ENCODE results near the gene OR56A5.
"Not testable (repeated sequence)": the region's sequence is repeated elsewhere in the genome, so short reads cannot be mapped to it uniquely, and the experiment has no call there.

The OR56A5 gene

DNA sequence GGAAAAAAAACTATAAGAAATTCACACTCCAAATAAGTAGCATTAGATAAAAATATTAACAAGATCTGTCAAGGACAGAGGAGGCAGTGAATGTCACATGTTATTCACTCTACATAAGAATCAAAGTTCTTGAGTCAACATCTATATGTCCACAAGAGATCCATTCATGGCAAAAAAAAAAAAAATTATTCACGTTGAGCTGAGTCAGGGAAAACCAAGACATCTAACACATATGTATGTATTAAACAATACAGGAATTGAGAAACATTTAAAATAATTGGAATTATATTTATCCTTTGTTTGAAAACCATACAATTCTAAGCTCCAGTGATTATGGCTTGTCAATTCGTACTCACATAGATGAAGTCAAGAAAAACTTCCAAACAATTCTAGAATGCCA is 1.3 kb downstream of the OR56A5 start:
- Histone ChIP-seq H3K4me1 (ENCODE audit: insufficient read depth, low read length) (no peaks in the 10 kb centered on the region), H3K9me3 (ENCODE audit: control insufficient read depth, insufficient read depth, low read length) (peaks cover 2% of the 10 kb centered on the region; the same call in 1 of the 2 replicates), H3K9ac (ENCODE audit: low read depth, low read length) (no peak overlapping the region), H3K36me3 (ENCODE audit: insufficient read depth, low read length) (no peaks in the 10 kb centered on the region)

GRCh38 chr11:5960704-5961320 is 7.5 kb downstream of the OR56A5 start:
- H3K36me3 ChIP-seq (ENCODE audit: insufficient read depth, low read length); H3K4me1 ChIP-seq (ENCODE audit: insufficient read depth, low read length); H3K9ac ChIP-seq (ENCODE audit: low read depth, low read length); H3K9me3 ChIP-seq (ENCODE audit: control insufficient read depth, insufficient read depth, low read length): not testable (repeated sequence)

DNA sequence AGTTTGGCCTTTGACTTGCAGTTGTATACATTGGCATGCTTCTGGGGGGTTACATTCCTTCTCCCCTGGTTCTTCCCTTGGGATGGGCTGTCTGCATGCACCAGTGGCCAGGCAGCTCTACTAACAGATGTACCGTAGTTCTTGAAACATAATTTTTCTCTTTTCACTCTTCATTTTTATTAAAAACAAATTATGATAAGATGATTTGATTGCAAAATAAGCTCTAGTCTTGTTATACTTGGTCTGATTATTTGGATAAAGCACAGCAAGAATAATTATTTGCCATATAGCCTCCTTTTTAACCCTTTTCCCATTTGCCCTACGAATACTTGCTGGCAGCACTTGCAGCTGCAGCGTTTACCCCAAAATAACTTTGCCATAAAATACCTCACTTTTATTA is 12.7 kb downstream of the OR56A5 start:
- no peaks in the 10 kb centered on the region for H3K9me3 ChIP-seq (ENCODE audit: control insufficient read depth, insufficient read depth, low read length)

GRCh38 chr11:5941951-5942350 is 26.3 kb downstream of the OR56A5 start, which contains the start of gene OR56A3:
Gene OR56A3, plus strand, starts transcription at chr11:5942251. Its CDS starts 5,096 bp downstream, at chr11:5947347.
- H3K9ac ChIP-seq (ENCODE audit: low read depth, low read length) = no peak within 1 kb of the TSS
- H3K36me3 ChIP-seq (ENCODE audit: insufficient read depth, low read length) = no peaks in the 10 kb centered on the region
- H3K9me3 ChIP-seq (ENCODE audit: control insufficient read depth, insufficient read depth, low read length) = no peaks in the 10 kb centered on the region
- H3K4me1 ChIP-seq (ENCODE audit: insufficient read depth, low read length) = no peaks in the 10 kb centered on the region

More for the DNA sequence above, 12.7 kb downstream of the OR56A5 start:
- Histone ChIP-seq H3K4me1 (ENCODE audit: insufficient read depth, low read length) (no peaks in the 10 kb centered on the region), H3K9ac (ENCODE audit: low read depth, low read length) (no peak overlapping the region), H3K36me3 (ENCODE audit: insufficient read depth, low read length) (no peaks in the 10 kb centered on the region)

GRCh38 chr11:5940748-5941147 is 27.5 kb downstream of the OR56A5 start:
- H3K36me3 ChIP-seq (ENCODE audit: insufficient read depth, low read length) = no peaks in the 10 kb centered on the region
- no peaks in the 10 kb centered on the region for H3K4me1 ChIP-seq (ENCODE audit: insufficient read depth, low read length)
- H3K9ac ChIP-seq (ENCODE audit: low read depth, low read length) = no peak overlapping the region
- no peaks in the 10 kb centered on the region for H3K9me3 ChIP-seq (ENCODE audit: control insufficient read depth, insufficient read depth, low read length)

- Histone ChIP-seq H3K9me3 (ENCODE audit: control insufficient read depth, insufficient read depth, low read length) (no peaks in the 10 kb centered on the region), H3K4me1 (ENCODE audit: insufficient read depth, low read length) (no peaks in the 10 kb centered on the region), H3K9ac (ENCODE audit: low read depth, low read length) (no peak overlapping the region), H3K36me3 (ENCODE audit: insufficient read depth, low read length) (no peaks in the 10 kb centered on the region)
These were observed 29.7 kb downstream of the OR56A5 start for GRCh38 chr11:5938603-5938965.

DNA sequence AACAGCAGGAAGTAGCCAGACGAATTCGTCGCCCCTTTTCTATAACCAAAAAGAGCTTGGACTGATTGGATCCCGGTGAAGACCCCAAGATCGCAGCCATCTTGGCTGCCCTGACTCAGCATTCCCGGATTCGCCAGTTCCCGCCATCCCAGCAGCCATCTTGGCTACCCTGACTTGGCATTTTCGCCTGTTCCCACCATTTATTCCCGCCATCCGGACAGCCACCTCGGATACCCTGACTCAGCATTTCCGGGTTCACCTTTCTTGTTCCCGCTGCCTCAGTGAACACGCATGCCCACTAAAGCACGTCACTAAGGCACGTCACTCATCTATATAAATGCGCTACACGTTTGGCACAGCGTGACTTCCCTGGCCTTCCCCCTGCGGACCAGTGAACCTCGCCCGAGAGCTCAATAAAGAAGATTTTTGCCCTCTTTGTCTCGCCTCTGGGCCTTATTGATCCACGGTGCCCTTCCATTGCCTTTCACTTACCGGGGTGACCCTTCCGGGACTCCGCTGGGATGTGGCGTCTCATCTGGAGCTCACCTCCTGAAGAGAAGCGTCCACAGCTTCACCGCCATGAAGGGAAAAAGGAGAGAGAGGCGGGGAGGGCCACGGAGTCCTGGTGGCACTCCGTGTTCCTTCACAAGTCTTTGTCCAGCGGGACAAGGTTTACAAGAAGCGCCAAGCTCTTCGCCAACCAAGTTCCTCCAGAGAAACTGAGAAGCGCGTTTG is 30.3 kb downstream of the OR56A5 start:
- Histone ChIP-seq H3K9me3 (ENCODE audit: control insufficient read depth, insufficient read depth, low read length) (no peaks in the 10 kb centered on the region), H3K4me1 (ENCODE audit: insufficient read depth, low read length) (no peaks in the 10 kb centered on the region), H3K36me3 (ENCODE audit: insufficient read depth, low read length) (no peaks in the 10 kb centered on the region), H3K9ac (ENCODE audit: low read depth, low read length) (no peak overlapping the region)

DNA sequence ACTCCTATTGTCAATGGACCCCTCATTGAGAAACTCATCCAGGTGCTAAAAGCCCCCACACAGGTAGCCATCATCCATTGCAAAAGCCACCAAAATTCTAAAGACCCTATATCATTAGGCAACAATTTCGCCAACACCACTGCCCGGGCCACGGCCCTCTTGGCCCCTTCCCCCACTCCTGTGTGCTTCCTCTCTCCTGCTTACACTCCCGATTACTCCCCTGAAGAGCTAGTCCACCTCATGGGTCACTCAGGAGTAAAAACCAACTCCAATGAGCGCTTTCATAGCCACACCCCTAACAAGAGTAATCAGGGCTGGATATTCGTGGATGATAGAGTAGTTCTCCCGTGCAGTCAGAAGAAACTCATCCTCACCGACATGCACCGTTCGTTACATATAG is 35.2 kb downstream of the OR56A5 start:
- no peaks in the 10 kb centered on the region for H3K9me3 ChIP-seq (ENCODE audit: control insufficient read depth, insufficient read depth, low read length)
- H3K36me3 ChIP-seq (ENCODE audit: insufficient read depth, low read length) = no peaks in the 10 kb centered on the region
- H3K9ac ChIP-seq (ENCODE audit: low read depth, low read length) = no peak overlapping the region
- no peaks in the 10 kb centered on the region for H3K4me1 ChIP-seq (ENCODE audit: insufficient read depth, low read length)

DNA sequence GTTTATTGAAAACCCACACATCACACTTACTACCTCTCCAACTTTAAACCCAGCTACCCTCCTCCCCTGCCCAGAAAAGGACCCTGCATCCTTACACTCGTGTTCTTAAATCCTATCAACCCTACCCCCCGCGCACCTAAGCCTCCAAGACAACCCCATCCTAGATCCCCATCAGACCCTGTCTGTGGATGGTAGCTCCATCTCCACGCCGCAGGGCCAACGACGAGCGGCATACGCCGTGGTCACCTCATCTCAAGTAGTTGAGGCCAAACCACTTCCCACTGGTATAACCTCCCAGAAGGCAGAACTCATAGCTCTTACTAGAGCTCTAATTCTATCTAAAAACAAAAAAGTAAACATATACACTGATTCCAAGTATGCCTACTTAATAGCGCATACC is 35.6 kb downstream of the OR56A5 start:
- no peaks in the 10 kb centered on the region for H3K9me3 ChIP-seq (ENCODE audit: control insufficient read depth, insufficient read depth, low read length)
- no peaks in the 10 kb centered on the region for H3K4me1 ChIP-seq (ENCODE audit: insufficient read depth, low read length)
- no peak overlapping the region for H3K9ac ChIP-seq (ENCODE audit: low read depth, low read length)
- H3K36me3 ChIP-seq (ENCODE audit: insufficient read depth, low read length) = no peaks in the 10 kb centered on the region

DNA sequence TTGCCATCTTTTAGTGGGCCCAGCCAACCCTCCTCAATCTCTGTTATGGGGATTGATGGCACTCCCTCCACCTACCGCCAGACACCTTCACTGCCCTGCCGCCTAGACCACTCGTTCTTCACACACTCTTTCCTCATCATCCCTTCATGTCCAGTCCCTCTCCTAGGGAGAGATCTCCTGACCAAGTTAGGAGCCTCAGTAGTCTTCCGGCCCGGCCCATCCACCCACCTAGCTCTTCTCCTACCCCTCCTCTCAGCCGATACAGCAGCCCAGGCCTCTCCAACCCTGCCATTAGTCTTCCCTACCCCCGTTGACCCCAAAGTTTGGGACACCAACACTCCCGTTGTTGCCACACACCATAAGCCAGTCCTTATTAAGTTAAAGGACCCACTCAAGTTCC is 37.2 kb downstream of the OR56A5 start:
- H3K36me3 ChIP-seq (ENCODE audit: insufficient read depth, low read length) = no peaks in the 10 kb centered on the region
- no peak overlapping the region for H3K9ac ChIP-seq (ENCODE audit: low read depth, low read length)
- no peaks in the 10 kb centered on the region for H3K9me3 ChIP-seq (ENCODE audit: control insufficient read depth, insufficient read depth, low read length)
- no peaks in the 10 kb centered on the region for H3K4me1 ChIP-seq (ENCODE audit: insufficient read depth, low read length)

GRCh38 chr11:5930614-5931013 is 37.7 kb downstream of the OR56A5 start:
- Histone ChIP-seq H3K9me3 (ENCODE audit: control insufficient read depth, insufficient read depth, low read length) (no peaks in the 10 kb centered on the region), H3K4me1 (ENCODE audit: insufficient read depth, low read length) (no peaks in the 10 kb centered on the region), H3K9ac (ENCODE audit: low read depth, low read length) (no peak overlapping the region), H3K36me3 (ENCODE audit: insufficient read depth, low read length) (no peaks in the 10 kb centered on the region)

GRCh38 chr11:5929571-5930368 is 38.5 kb downstream of the OR56A5 start:
- H3K36me3 ChIP-seq (ENCODE audit: insufficient read depth, low read length) = no peaks in the 10 kb centered on the region
- H3K9me3 ChIP-seq (ENCODE audit: control insufficient read depth, insufficient read depth, low read length) = no peaks in the 10 kb centered on the region
- no peak overlapping the region for H3K9ac ChIP-seq (ENCODE audit: low read depth, low read length)
- H3K4me1 ChIP-seq (ENCODE audit: insufficient read depth, low read length) = no peaks in the 10 kb centered on the region

DNA sequence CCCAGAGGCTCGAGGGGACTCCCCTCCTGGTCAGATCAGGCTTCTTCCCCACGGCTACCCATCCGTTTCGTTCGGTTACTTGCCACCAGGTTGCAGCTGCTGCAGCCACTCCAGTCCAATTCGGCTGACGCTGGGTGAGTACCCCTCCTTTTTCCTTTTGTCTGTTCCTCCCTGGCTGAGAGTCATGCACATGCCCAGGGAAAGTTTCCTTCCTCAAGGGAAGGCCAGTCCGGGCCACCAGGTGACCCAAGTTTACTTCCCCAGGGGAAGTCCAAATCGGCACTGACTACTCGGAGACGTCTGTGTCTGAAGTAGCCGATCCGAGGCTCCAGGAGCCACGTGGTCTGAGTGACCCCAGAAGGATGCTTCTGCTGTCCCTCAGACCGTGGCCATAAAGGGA is 39.5 kb downstream of the OR56A5 start:
- no peaks in the 10 kb centered on the region for H3K4me1 ChIP-seq (ENCODE audit: insufficient read depth, low read length)
- no peaks in the 10 kb centered on the region for H3K36me3 ChIP-seq (ENCODE audit: insufficient read depth, low read length)
- H3K9ac ChIP-seq (ENCODE audit: low read depth, low read length) = no peak overlapping the region
- no peaks in the 10 kb centered on the region for H3K9me3 ChIP-seq (ENCODE audit: control insufficient read depth, insufficient read depth, low read length)

DNA sequence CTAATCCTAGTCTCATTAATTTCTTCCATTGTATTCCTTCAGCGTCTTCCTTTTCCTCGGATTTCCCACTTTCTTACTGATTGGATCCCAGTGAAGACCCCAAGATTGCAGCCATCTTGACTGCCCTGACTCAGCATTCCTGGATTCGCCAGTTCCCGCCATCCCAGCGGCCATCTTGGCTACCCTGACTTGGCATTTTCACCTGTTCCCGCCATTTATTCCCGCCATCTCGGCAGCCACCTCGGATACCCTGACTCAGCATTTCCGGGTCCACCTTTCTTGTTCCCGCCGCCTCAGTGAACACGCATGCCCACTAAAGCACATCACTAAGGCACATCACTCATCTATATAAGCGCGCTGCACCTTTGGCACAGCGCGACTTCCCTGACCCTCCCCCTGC is 40.0 kb downstream of the OR56A5 start:
- Histone ChIP-seq H3K9me3 (ENCODE audit: control insufficient read depth, insufficient read depth, low read length) (no peaks in the 10 kb centered on the region), H3K9ac (ENCODE audit: low read depth, low read length) (no peak overlapping the region), H3K36me3 (ENCODE audit: insufficient read depth, low read length) (no peaks in the 10 kb centered on the region), H3K4me1 (ENCODE audit: insufficient read depth, low read length) (no peaks in the 10 kb centered on the region)

- no peak overlapping the region for H3K9ac ChIP-seq (ENCODE audit: low read depth, low read length)
- no peaks in the 10 kb centered on the region for H3K9me3 ChIP-seq (ENCODE audit: control insufficient read depth, insufficient read depth, low read length)
- H3K36me3 ChIP-seq (ENCODE audit: insufficient read depth, low read length) = no peaks in the 10 kb centered on the region
- no peaks in the 10 kb centered on the region for H3K4me1 ChIP-seq (ENCODE audit: insufficient read depth, low read length)
These were observed 44.5 kb downstream of the OR56A5 start for GRCh38 chr11:5923794-5924193.

All from ES-I3 (cell line).